IPS-18c (cell line): ENCODE data around the gene SYNPO.

Source experiments
- H3K4me3 ChIP-seq: 2 replicates; pipeline ENCODE4 v1.7.0; 2013; ENCODE audit warnings: low read depth, mild to moderate bottlenecking, low read length, moderate library complexity; ENCODE audit not compliant: insufficient read depth
- H3K9me3 ChIP-seq: one replicate; pipeline ENCODE4 v1.6.1; 2013; ENCODE audit warnings: mild to moderate bottlenecking, low read length, moderate library complexity; ENCODE audit not compliant: control insufficient read depth, insufficient read depth

SYNPO gene

GRCh38 chr5:150632305-150633160, 7.9 kb upstream of the SYNPO start:
- no peak overlapping the region for H3K4me3 ChIP-seq
- H3K9me3 ChIP-seq: no peaks in the 10 kb centered on the region

- Histone ChIP-seq H3K4me3 (no peak overlapping the region), H3K9me3 (no peaks in the 10 kb centered on the region)
These were observed 7.0 kb upstream of the SYNPO start for GRCh38 chr5:150633429-150633828.

- no peak overlapping the region for H3K4me3 ChIP-seq
- H3K9me3 ChIP-seq: no peaks in the 10 kb centered on the region
These were observed 3.8 kb upstream of the SYNPO start for GRCh38 chr5:150636391-150637244.

- Histone ChIP-seq H3K4me3 (no peak overlapping the region), H3K9me3 (no peaks in the 10 kb centered on the region)
These were observed 3.0 kb upstream of the SYNPO start for GRCh38 chr5:150637245-150638052.

GRCh38 chr5:150638053-150638444, 2.4 kb upstream of the SYNPO start:
- no peaks in the 10 kb centered on the region for H3K9me3 ChIP-seq
- no peak overlapping the region for H3K4me3 ChIP-seq

- H3K4me3 ChIP-seq: no peak overlapping the region
- no peaks in the 10 kb centered on the region for H3K9me3 ChIP-seq
These were observed 1.7 kb upstream of the SYNPO start for GRCh38 chr5:150638488-150639376.

GRCh38 chr5:150639377-150639692, 1.1 kb upstream of the SYNPO start:
- H3K9me3 ChIP-seq: no peaks in the 10 kb centered on the region
- no peak overlapping the region for H3K4me3 ChIP-seq

GRCh38 chr5:150639751-150640150, 709 bp upstream of the SYNPO start:
- Histone ChIP-seq H3K9me3 (no peaks in the 10 kb centered on the region), H3K4me3 (no peak overlapping the region)

- H3K9me3 ChIP-seq: no peaks in the 10 kb centered on the region
- H3K4me3 ChIP-seq: no peak overlapping the region
These were observed 628 bp downstream of the SYNPO start for GRCh38 chr5:150641006-150641570.

- no peak overlapping the region for H3K4me3 ChIP-seq
These were observed 1.5 kb downstream of the SYNPO start for GRCh38 chr5:150641824-150642566.

GRCh38 chr5:150642567-150642927, 2.1 kb downstream of the SYNPO start:
- Histone ChIP-seq H3K4me3 (no peak overlapping the region), H3K9me3 (no peaks in the 10 kb centered on the region)

More at GRCh38 chr5:150641824-150642566, 1.5 kb downstream of the SYNPO start:
- no peaks in the 10 kb centered on the region for H3K9me3 ChIP-seq

GRCh38 chr5:150642991-150643710, 2.7 kb downstream of the SYNPO start:
- Histone ChIP-seq H3K4me3 (no peak overlapping the region), H3K9me3 (no peaks in the 10 kb centered on the region)

GRCh38 chr5:150644058-150644457, 3.6 kb downstream of the SYNPO start:
- no peak overlapping the region for H3K4me3 ChIP-seq
- no peaks in the 10 kb centered on the region for H3K9me3 ChIP-seq

GRCh38 chr5:150644514-150644913, 4.1 kb downstream of the SYNPO start:
- Histone ChIP-seq H3K4me3 (no peak overlapping the region), H3K9me3 (no peaks in the 10 kb centered on the region)

GRCh38 chr5:150645070-150645700, 4.7 kb downstream of the SYNPO start:
- no peak overlapping the region for H3K4me3 ChIP-seq
- H3K9me3 ChIP-seq: no peaks in the 10 kb centered on the region
